ENCODE results near the gene RASA3.

The RASA3 gene

DNA sequence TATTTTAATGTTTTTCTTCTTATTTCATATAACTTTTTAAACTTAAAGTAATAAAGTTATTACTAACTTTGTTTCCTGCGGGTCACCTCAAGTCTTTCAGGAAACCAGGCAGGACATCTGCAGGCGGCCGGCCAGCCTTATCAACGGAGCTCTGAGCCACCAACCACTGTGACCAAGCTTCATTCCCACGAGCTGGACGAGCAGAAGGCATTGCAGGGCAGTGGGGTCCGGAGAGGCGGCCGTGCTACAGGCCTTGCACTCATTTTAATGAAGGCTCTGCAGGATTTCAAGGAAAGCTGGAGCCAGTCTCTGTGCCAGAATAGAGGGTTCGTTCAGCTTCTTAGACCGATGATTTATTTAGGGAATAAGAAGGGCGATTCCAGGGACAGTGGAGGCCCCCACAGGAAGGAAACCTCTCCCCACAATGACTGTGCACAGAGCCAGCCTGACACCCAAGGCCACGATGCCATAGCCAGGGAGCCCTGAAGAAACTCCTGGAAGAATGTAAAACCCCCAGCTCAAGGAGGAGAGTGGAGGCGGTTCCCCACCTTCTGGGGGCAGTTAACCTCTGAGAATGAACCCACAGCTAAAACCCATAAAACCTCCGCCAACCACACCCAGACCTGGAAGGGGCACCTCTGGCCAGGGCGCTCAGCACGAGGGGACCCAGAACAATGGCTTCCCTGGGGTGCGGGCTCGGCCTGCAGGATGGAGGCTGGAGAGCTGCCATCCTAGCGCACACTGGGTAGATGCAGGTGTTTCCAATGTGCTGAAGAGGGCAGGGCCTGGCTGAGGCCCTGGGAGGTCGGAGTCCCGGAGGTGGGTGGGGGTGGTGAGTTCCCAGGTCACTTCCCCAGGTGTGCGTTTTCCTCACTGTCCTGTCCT lies 75.0 kb downstream of the RASA3 start:
- DNase-seq (ENCODE audit: extremely low read depth, low read depth) = no peak

GRCh38 chr13:114056205-114057013 lies 76.0 kb downstream of the RASA3 start:
- DNase-seq (ENCODE audit: extremely low read depth, low read depth) = no peak
- TF ChIP-seq, protein P1, sequence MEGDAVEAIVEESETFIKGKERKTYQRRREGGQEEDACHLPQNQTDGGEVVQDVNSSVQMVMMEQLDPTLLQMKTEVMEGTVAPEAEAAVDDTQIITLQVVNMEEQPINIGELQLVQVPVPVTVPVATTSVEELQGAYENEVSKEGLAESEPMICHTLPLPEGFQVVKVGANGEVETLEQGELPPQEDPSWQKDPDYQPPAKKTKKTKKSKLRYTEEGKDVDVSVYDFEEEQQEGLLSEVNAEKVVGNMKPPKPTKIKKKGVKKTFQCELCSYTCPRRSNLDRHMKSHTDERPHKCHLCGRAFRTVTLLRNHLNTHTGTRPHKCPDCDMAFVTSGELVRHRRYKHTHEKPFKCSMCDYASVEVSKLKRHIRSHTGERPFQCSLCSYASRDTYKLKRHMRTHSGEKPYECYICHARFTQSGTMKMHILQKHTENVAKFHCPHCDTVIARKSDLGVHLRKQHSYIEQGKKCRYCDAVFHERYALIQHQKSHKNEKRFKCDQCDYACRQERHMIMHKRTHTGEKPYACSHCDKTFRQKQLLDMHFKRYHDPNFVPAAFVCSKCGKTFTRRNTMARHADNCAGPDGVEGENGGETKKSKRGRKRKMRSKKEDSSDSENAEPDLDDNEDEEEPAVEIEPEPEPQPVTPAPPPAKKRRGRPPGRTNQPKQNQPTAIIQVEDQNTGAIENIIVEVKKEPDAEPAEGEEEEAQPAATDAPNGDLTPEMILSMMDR (IDR thresholded peaks at IDR 0.05; ENCODE audit: low read depth, low read length) = no peak

More for the DNA sequence above, 75.0 kb downstream of the RASA3 start:
- TF ChIP-seq, protein P1 (IDR thresholded peaks at IDR 0.05; ENCODE audit: low read depth, low read length) = no peak

- TF ChIP-seq, protein P1 (IDR thresholded peaks at IDR 0.05; ENCODE audit: low read depth, low read length) = no peak
- DNase-seq (ENCODE audit: extremely low read depth, low read depth) = no peak
These were observed 76.7 kb downstream of the RASA3 start for GRCh38 chr13:114055766-114056165.

GRCh38 chr13:114054830-114055439 lies 77.5 kb downstream of the RASA3 start:
- TF ChIP-seq, protein P1 (IDR thresholded peaks at IDR 0.05; ENCODE audit: low read depth, low read length) = no peak
- no peak for DNase-seq (ENCODE audit: extremely low read depth, low read depth)

DNA sequence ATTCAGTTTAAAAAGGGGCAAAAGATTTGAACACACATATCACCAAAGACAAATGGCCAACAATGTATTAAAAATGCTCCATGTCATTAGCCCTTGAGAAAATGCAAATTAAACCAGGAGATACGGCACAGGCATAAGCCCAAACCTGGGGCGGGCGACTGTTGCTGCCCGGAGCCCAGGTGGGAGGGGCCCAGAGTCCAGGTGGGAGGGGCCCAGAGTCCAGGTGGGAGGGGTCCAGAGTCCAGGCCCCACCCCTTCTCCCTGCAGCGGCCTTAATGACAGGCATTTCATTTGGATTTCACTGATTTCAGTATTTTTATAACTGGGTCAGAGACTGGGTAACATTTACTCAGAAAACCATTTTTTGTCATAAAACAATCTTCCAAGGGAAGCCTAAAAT lies 78.2 kb downstream of the RASA3 start:
- TF ChIP-seq, protein P1 (IDR thresholded peaks at IDR 0.05; ENCODE audit: low read depth, low read length) = no peak
- no peak for DNase-seq (ENCODE audit: extremely low read depth, low read depth)

DNA sequence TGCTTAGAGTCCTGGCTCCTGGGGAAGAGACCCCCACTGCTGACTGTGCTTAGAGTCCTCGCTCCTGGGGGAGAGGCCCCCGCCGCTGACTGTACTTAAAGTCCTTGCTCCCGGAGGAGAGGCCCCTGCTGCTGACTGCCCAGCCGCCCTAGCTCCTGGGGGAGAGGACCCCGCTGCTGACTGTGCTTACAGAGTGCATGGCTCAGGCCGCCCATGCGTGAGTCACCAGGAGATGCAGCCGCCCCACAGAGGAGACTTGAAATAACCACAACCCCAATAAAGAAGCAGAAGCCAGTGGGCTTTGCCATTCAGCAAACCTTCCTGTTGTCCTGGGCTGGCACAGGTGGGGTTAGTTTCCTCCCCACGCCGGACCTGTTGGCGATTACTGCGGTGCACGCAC lies 79.4 kb downstream of the RASA3 start:
- TF ChIP-seq, protein P1 (IDR thresholded peaks at IDR 0.05; ENCODE audit: low read depth, low read length) = no peak
- no peak for DNase-seq (ENCODE audit: extremely low read depth, low read depth)

Data from AG09319 (cell line).